Nucleus accumbens (tissue), 56 donors: ENCODE data around the gene DHRS7.
A peak's percentile ranks its signal among the peaks of the same experiment; 100 is the strongest.

Source experiments
- DNase-seq, 56 donors: peaks; one replicate each; lab custom pipeline; 2025; lab: John Stamatoyannopoulos, UW

DHRS7 gene, protein sequence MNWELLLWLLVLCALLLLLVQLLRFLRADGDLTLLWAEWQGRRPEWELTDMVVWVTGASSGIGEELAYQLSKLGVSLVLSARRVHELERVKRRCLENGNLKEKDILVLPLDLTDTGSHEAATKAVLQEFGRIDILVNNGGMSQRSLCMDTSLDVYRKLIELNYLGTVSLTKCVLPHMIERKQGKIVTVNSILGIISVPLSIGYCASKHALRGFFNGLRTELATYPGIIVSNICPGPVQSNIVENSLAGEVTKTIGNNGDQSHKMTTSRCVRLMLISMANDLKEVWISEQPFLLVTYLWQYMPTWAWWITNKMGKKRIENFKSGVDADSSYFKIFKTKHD

GRCh38 chr14:60164712-60165546 lies at the start of gene DHRS7:
Gene DHRS7, minus strand, starts transcription at chr14:60165398. Its CDS starts 89 bp downstream, at chr14:60165309.
- peak in 54 of 56 donors; percentile 29 to 90 (median 75) for DNase-seq

- DNase-seq, result no peak
Measured at GRCh38 chr14:60214415-60215126, 49.4 kb upstream of the DHRS7 start.

- DNase-seq, result no peak
Measured at GRCh38 chr14:60214003-60214402, 48.8 kb upstream of the DHRS7 start.

DNA sequence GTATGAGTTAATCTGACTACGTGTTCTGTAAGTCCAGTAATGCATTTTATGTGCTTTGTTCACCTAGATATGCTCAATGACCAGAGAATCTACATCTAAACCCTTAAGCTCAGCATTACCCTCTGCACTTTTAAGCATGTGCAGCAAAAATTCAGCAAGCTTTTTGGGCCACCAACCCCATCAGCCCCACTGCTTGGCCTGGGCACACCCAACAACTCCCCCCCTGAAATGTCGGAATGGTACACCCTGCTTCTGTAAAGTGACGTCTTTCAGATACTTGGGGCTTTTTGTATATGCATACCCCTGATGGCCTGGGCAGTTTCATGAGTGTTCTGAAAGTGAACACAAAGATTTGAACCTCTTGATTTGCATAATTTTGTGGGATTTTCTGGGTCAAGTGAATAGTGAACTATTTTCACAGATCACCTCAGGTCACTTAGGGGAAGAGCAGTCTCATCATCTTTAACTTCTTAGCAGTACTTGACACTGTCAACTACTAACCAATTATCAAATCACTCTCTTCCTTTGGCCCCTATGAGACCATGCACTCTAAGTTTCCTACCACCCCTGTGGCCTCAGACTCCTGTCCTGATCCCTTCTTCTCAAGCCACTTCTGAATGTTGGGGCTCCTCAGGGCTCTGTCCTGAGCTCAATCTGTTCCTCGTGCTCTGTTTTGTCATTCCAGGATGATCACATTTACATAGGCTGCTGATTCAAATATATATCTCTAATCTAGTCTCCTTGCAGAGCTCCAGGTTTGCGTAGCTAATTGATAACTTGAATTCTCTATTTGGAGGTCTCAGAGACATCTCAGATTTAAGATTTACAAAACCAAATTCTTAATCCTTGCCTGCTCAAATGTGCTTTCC lies 47.5 kb upstream of the DHRS7 start:
- no peak for DNase-seq

DNA sequence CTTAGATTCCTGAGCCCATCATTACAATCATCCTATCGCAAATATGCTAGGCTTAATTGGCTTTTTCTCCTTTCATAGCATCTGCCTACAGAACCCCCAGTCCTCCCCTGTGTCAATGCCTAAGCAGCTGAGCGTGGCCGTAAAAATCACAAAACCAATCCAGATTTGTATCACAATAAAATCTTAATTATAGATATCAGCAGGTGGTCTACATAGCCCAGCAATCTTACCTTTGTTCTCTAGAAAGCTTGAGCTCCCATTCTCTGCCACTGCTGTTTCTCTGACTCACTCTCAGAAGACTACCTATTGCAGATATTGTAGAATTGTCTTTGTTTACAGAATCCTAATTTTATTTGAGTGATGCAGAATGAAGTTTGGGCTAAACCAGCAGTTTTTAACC lies 46.0 kb upstream of the DHRS7 start:
- DNase-seq, result no peak

- DNase-seq, result no peak
Measured at GRCh38 chr14:60210703-60211102, 45.5 kb upstream of the DHRS7 start.

GRCh38 chr14:60206837-60207533 lies 41.8 kb upstream of the DHRS7 start:
- no peak for DNase-seq

- no peak for DNase-seq
Measured at GRCh38 chr14:60206249-60206670, 41.1 kb upstream of the DHRS7 start.

DNA sequence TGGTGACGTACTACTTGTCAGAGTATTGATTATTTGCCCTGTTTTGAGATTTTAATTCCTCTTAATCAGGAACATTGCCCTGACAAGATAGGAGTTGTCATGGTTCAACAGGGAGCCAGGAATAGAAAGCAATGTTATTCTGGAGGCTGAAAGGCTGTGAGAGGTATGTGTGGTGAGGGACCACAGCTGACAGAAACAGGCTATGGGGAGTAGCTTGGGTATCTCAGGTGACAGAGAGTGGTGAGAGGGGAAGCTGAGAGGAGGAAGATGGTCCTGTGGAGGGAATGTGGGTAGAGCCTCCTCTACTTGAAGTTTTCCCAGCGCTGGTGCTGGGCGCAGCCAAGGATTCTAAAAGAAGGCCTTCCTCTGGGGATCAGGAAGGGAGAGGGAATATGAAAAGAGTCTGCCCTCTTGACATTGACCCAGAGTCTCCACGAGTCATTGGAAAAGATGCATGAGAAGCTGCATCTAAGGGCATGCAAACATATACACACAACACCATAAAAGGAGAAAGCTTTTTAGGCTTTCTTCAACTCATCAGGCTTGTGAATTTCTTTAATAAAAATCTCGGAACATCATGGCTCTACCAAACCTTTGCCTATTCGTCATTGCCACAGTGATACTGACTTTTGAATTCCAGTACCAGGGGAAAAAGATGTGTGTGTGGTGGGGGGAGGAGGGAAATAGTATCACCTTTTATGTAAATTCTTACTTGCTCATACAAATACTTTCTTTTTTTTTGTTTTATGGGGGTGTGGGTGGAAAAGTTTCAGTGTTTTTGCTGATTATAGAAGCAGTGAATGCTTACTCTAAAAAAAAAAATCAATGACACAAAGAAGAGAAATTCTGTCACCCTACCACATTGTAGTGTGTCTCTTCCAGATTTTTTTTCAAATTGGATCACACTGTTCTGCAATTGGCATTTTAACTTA lies 39.9 kb upstream of the DHRS7 start:
- no peak for DNase-seq

DNA sequence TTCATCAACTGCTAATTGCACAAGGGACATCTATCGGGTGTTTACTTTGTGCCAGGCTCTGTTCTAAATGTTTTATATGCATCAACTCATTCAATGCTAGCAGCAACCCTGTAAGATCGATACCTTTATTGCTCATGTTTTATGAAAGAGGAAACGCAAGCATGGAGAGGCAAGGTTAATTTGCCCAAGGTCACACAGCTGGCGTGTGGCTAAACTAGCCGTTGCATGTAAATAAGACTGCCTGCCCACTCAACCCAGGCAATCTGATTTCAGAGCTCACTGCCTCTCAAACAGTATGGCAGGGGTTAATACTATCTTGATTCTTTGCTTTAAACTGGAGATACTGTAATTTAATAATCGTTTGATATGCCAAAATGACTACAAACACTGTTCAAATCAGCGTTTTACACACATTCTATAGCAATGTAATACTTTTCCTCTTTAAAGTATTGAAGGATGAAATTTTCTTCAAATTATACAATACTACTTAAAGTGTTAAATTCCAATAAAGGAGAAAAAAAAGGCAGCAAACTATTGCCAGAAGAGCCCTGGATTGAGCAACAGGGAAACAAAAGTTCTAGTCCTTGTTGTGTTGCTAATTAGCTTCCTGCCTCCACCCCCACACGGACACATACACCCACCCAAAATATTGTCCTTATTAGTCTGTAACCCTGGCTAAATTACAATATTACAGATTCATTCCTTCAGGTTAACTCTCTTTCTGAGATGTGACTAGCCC lies 39.1 kb upstream of the DHRS7 start:
- DNase-seq, result no peak

DNA sequence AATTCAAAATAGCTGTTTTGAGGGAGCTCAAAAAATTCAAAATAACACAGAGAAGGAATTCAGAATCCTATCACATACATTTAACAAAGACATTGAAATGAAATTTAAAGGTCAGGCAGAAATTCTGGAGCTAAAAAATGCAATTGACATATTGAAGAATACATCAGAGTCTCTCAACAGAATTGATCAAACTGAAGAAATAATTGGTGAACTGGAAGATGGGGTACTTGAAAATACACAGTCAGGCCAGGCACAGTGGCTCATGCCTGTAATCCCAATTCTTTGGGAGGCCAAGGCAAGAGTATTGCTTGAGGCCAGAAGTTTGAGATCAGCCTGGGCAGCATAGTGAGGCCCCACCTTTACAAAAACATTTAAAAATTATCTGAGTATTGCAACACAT lies 34.1 kb upstream of the DHRS7 start:
- DNase-seq, result no peak

GRCh38 chr14:60197629-60198303 lies 32.6 kb upstream of the DHRS7 start:
- no peak for DNase-seq

DNA sequence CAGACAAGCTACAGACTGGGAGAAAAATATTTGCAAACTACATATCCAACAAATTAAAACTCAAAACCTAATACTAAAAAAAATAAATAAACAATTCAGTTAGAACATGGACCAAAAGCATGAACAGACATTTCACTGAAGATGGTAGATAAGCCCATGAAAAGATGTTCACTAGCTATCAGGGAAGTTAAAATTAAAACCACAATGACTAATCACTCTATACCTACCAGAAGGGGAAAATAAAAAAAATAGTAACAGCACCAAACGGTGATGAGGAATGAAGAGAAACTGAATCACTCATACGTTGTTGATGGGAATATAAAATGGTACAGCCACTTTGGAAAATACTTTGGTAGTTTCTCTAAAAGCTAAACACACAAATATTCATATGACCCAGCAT lies 31.1 kb upstream of the DHRS7 start:
- no peak for DNase-seq

GRCh38 chr14:60195179-60195810 lies 30.1 kb upstream of the DHRS7 start:
- no peak for DNase-seq

DNA sequence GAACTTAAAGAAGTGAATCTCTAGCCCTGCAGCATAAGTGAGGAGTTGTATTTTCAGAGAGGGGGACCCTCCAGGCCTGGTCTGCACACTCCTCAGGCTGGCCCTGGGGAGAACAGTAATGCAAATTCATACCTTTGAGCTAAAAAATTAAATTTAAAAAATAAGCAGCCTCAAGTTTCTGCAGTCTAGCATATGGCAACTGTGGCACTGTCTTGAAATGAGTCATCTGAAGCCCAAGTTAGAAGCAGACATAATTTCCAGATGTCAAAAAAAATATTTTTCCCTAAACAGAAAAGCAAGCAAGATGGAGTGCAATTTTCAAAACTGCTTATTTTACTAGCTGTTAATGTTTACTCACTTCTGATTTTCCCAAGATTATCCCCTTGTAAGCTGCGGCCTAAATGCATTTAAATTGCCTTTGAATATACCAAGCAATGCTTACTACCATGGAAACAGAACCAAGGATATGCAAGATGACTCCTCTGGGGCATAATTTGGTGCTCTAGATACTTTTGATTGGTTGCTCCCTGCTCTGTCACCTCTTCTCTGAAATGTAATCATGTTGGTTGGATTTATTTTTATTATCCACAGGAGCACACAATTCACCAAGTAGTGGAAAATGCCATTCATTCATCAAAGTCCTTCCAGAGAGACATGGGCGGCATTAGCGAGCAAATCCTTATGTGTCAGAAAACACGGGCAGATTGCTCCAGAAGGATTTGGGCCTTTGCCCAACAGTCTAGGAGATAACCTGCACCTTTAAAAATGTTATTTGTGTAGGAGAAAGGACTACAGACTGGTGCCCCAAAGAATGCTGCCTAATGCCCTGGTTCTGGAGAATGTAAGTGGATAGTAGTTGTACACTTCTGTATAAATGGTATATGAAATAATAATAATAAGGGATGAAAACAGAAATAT lies 25.0 kb upstream of the DHRS7 start:
- DNase-seq, result no peak

- no peak for DNase-seq
Measured at GRCh38 chr14:60188696-60189095, 23.5 kb upstream of the DHRS7 start.
